A549 (cell line): ENCODE data around the gene GPR142. TPM values are rescaled to one million over a fixed set of nuclear protein-coding genes. Genes with fewer than 3 reads are reported as not detected.

ENCODE experiments used
- ATAC-seq, 2 experiments: fragments of 200-7000 bp in 1 of 2; fragments of >200 bp in 1 of 2; cut with Nextera tagmentation in 1 of 2; cut with Tn5 transposase in 1 of 2; 3 replicates each; pipeline versions ENCODE4 v1.8.0 to v1.9.1; 2018 to 2020; ENCODE audit warnings: mild to moderate bottlenecking in 1 of 2, moderate library complexity in 1 of 2
- CTCF ChIA-PET: fragments of 300-600 bp; sonication (Branson Sonifier 250); formaldehyde crosslinking; extraction: SDS; loops from one replicate; lab custom pipeline; 2021; ENCODE audit warnings: antibody characterized with exemption, inconsistent platforms; lab: Yijun Ruan, JAX
- POLR2A ChIA-PET: fragments of 350-600 bp; formaldehyde crosslinking; extraction: SDS; loops from one replicate; lab custom pipeline; 2021; ENCODE audit warnings: antibody characterized with exemption, inconsistent platforms; lab: Yijun Ruan, JAX
- DNase-seq, 2 experiments: peaks; one replicate each; pipeline versions ENCODE4 v3.0.0 to v3.0.0-alpha.2; 2011 to 2016; ENCODE audit warnings: low read depth in 1 of 2, low spot score in 1 of 2
- FAIRE-seq: peaks from 2 replicates; lab custom pipeline; 2011; peaks lifted over from hg19 to GRCh38; lab: Jason Lieb, UNC
- H3K27ac ChIP-seq, 2 experiments: fragments of >200 bp; sonication (Bioruptor Twin); formaldehyde crosslinking; 3 replicates each; pipeline ENCODE4 v1.5.1; 2016 to 2017
- H3K4me1 ChIP-seq: fragments of >200 bp; sonication (Bioruptor Twin); formaldehyde crosslinking; 3 replicates; pipeline ENCODE4 v1.6.1; 2016
- H3K4me2 ChIP-seq: fragments of >200 bp; sonication (Bioruptor Twin); formaldehyde crosslinking; 3 replicates; pipeline ENCODE4 v1.6.1; 2016
- H3K4me3 ChIP-seq: fragments of >200 bp; sonication (Bioruptor Twin); formaldehyde crosslinking; 3 replicates; pipeline ENCODE4 v1.5.1; 2016
- H3K9me3 ChIP-seq: fragments of >200 bp; sonication (Bioruptor Twin); formaldehyde crosslinking; 3 replicates; pipeline ENCODE4 v1.6.1; 2016
- BHLHE40 ChIP-seq: IDR thresholded peaks from 2 replicates; pipeline ENCODE4 v1.6.1; 2012; ENCODE audit warnings: low read depth, low read length, inconsistent platforms
- CBX8 ChIP-seq: fragments of 200-600 bp; sonication (generic); IDR thresholded peaks from 2 replicates; pipeline ENCODE4 v1.6.1; 2016
- CEBPB ChIP-seq, 2 experiments: fragments of >200 bp in 1 of 2; sonication (Bioruptor Twin) in 1 of 2; formaldehyde crosslinking in 1 of 2; IDR thresholded peaks; 2 replicates each; pipeline ENCODE4 v1.6.1; 2012 to 2016
- FOSB ChIP-seq: fragments of 250-450 bp; sonication (Bioruptor Pico); IDR thresholded peaks from 2 replicates; pipeline ENCODE4 v1.5.0; 2020; ENCODE audit warnings: mild to moderate bottlenecking, moderate library complexity
- FOSL2 ChIP-seq, 2 experiments: fragments of 450-650 bp in 1 of 2; fragments of >200 bp in 1 of 2; sonication (Bioruptor Twin) in 1 of 2; formaldehyde crosslinking; IDR thresholded peaks; 2 replicates each; pipeline versions ENCODE4 v1.5.0 to v1.6.1; 2016 to 2020; ENCODE audit warnings: mild to moderate bottlenecking in 1 of 2, moderate library complexity in 1 of 2
- HEYL ChIP-seq: fragments of 250-450 bp; sonication (Bioruptor Pico); IDR thresholded peaks from 2 replicates; pipeline ENCODE4 v1.8.0; 2021; ENCODE audit warnings: mild to moderate bottlenecking, moderate library complexity
- HOXA7 ChIP-seq: fragments of 250-450 bp; sonication (Bioruptor Pico); IDR thresholded peaks from 2 replicates; pipeline ENCODE4 v1.5.0; 2020; ENCODE audit warnings: mild to moderate bottlenecking, moderate library complexity
- HOXB5 ChIP-seq: fragments of 250-450 bp; sonication (Bioruptor Pico); IDR thresholded peaks from 2 replicates; pipeline ENCODE4 v1.5.0; 2020; ENCODE audit warnings: mild to moderate bottlenecking, moderate library complexity
- KDM1A ChIP-seq: fragments of 200-600 bp; sonication (generic); IDR thresholded peaks from 2 replicates; pipeline ENCODE4 v1.6.1; 2016; ENCODE audit warnings: low read depth, mild to moderate bottlenecking
- MAZ ChIP-seq: fragments of 150-350 bp; IDR thresholded peaks from 2 replicates; pipeline ENCODE4 v1.6.1; 2014; ENCODE audit warnings: antibody characterized with exemption, low read depth, low read length, borderline replicate concordance
- NPAS2 ChIP-seq: fragments of 250-450 bp; sonication (Bioruptor Pico); IDR thresholded peaks from 2 replicates; pipeline ENCODE4 v1.8.0; 2022; ENCODE audit warnings: mild to moderate bottlenecking, moderate library complexity, borderline replicate concordance
- NR3C1 ChIP-seq: fragments of >200 bp; sonication (Bioruptor Twin); formaldehyde crosslinking; IDR thresholded peaks from 3 replicates; pipeline ENCODE4 v1.6.1; 2017
- POLR2AphosphoS2 ChIP-seq: conservative IDR thresholded peaks from 2 replicates; pipeline ENCODE4 v1.6.1; 2012; ENCODE audit warnings: low read length, improper control_type of control experiment, inconsistent platforms
- RNF2 ChIP-seq: fragments of 200-600 bp; sonication (generic); IDR thresholded peaks from 2 replicates; pipeline ENCODE4 v1.6.1; 2016; ENCODE audit warnings: low read depth, mild to moderate bottlenecking, antibody characterized with exemption, moderate library complexity, borderline replicate concordance
- SMC3 ChIP-seq: fragments of >200 bp; sonication (Bioruptor Twin); formaldehyde crosslinking; IDR thresholded peaks from 3 replicates; pipeline ENCODE4 v1.6.1; 2018; ENCODE audit warnings: inconsistent platforms
- ZC3H11A ChIP-seq: fragments of 450-650 bp; IDR thresholded peaks from 2 replicates; pipeline ENCODE4 v1.6.1; 2014; ENCODE audit warnings: antibody characterized with exemption, mild to moderate bottlenecking
- WGBS: methylation state at CpG from one replicate; pipeline ENCODE4 v1.1.6; 2017; ENCODE audit errors: missing lambda C conversion rate; 5-methylcytosine and 5-hydroxymethylcytosine counted together
- polyA plus RNA-seq, 4 experiments: library from polyadenylated mRNA; depleted of rRNA in 3 of 4; stranded (reverse); fragments of >200 nt; fragmentation: RNase III in 1 of 4; extraction: RNeasy Plus Mini Kit Qiagen cat#74134 plus additional on column Dnase treatment in 1 of 4; gene quantifications; 2 replicates in 3 of 4; 3 replicates in 1 of 4; pipeline ENCODE4 v1.2.3, GENCODE V29; 2011 to 2017
- TF ChIP-seq, protein P1 (sequence below): fragments of >200 bp; sonication (Bioruptor Twin); formaldehyde crosslinking; IDR thresholded peaks from 3 replicates; pipeline ENCODE4 v1.5.1; 2016
- TF ChIP-seq, protein P2 (sequence below): fragments of >200 bp; sonication (Bioruptor Twin); formaldehyde crosslinking; IDR thresholded peaks from 3 replicates; pipeline ENCODE4 v1.6.1; 2016
- TF ChIP-seq, protein P3 (sequence below): fragments of 150-350 bp; IDR thresholded peaks from 2 replicates; pipeline ENCODE4 v1.6.1; 2014; ENCODE audit warnings: low read depth, mild to moderate bottlenecking, low read length

Gene GPR142
- polyA plus RNA-seq, 2 of the 4 experiments (the other 2 are of a cell fraction): not detected

- H3K27ac ChIP-seq: no peak overlapping the region
- CTCF ChIA-PET: interaction anchor here (0.8 to 25.8 kb wide), 7 partner anchors 10 to 261 kb away, joined by 3 to 674 read pairs (median 4); partner anchors contain the start of genes BTBD17 and GPR142
- 70% methylated on average over 5 of the region's 5 CpGs for WGBS
- H3K4me2 ChIP-seq: no peak overlapping the region
- TF ChIP-seq CEBPB (IDR thresholded peaks at IDR 0.05): 0 out of 4 replicates have a peak, but pooled peaks of 1 of the 2 experiments have one; percentile 8
- no peak for TF ChIP-seq HOXB5
- TF ChIP-seq, protein P1, sequence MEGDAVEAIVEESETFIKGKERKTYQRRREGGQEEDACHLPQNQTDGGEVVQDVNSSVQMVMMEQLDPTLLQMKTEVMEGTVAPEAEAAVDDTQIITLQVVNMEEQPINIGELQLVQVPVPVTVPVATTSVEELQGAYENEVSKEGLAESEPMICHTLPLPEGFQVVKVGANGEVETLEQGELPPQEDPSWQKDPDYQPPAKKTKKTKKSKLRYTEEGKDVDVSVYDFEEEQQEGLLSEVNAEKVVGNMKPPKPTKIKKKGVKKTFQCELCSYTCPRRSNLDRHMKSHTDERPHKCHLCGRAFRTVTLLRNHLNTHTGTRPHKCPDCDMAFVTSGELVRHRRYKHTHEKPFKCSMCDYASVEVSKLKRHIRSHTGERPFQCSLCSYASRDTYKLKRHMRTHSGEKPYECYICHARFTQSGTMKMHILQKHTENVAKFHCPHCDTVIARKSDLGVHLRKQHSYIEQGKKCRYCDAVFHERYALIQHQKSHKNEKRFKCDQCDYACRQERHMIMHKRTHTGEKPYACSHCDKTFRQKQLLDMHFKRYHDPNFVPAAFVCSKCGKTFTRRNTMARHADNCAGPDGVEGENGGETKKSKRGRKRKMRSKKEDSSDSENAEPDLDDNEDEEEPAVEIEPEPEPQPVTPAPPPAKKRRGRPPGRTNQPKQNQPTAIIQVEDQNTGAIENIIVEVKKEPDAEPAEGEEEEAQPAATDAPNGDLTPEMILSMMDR: no peak
- no peak for TF ChIP-seq CBX8
- no peak for TF ChIP-seq NPAS2 (CRISPR knock-in tag)
- TF ChIP-seq, all 56 proteins: peak for 1
- FAIRE-seq: no peak
- no peaks in the 10 kb centered on the region for H3K9me3 ChIP-seq
- ATAC-seq: no peak
- POLR2A ChIA-PET: no interaction called here
- peaks cover 14% of the 10 kb centered on the region for H3K4me1 ChIP-seq
- DNase-seq: no peak
- no peak overlapping the region for H3K4me3 ChIP-seq
Measured at GRCh38 chr17:74383141-74383540, 15.8 kb downstream of the GPR142 start.

DNA sequence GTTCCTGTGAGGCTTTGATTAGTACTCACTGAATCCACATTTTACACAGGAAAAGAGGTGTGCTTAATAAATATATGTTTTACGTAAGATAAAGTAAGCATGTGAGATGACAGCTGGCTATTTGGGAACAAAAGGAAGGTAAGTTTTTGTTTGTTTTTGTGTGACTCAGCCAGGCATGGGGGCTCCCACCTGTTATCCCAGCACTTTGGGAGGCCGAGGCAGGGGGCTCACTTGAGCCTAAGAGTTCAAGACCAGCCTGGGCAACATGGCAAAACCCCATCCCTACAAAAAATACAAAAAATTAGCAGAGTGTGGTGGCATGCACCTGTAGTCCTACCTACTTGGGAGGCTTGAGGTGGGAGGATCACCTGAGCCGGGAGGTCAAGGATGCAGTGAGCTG lies 17.9 kb downstream of the GPR142 start:
- DNase-seq: no peak
- H3K4me3 ChIP-seq: no peak overlapping the region
- peaks cover 6% of the 10 kb centered on the region for H3K4me1 ChIP-seq
- FAIRE-seq: no peak
- ChIA-PET CTCF (interaction anchor here (0.6 to 2.9 kb wide), 5 partner anchors 10 to 109 kb away, joined by 3 to 13 read pairs (median 7); no protein-coding TSS in a partner anchor), POLR2A (no interaction called here)
- no peak for TF ChIP-seq NPAS2 (CRISPR knock-in tag)
- TF ChIP-seq FOSL2 (IDR thresholded peaks at IDR 0.05): no peak
- no peak for TF ChIP-seq FOSL2 (CRISPR knock-in tag; IDR thresholded peaks at IDR 0.05)
- no peak for TF ChIP-seq BHLHE40
- TF ChIP-seq HEYL (CRISPR knock-in tag): no peak
- TF ChIP-seq POLR2AphosphoS2: no peak
- no peak for TF ChIP-seq MAZ
- TF ChIP-seq ZC3H11A: no peak
- TF ChIP-seq, protein P2, sequence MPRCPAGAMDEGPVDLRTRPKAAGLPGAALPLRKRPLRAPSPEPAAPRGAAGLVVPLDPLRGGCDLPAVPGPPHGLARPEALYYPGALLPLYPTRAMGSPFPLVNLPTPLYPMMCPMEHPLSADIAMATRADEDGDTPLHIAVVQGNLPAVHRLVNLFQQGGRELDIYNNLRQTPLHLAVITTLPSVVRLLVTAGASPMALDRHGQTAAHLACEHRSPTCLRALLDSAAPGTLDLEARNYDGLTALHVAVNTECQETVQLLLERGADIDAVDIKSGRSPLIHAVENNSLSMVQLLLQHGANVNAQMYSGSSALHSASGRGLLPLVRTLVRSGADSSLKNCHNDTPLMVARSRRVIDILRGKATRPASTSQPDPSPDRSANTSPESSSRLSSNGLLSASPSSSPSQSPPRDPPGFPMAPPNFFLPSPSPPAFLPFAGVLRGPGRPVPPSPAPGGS: no peak
- TF ChIP-seq RNF2: no peak
- TF ChIP-seq SMC3: no peak
- no peak for TF ChIP-seq HOXA7 (CRISPR knock-in tag)
- TF ChIP-seq FOSB (CRISPR knock-in tag): no peak
- no peak for TF ChIP-seq KDM1A
- TF ChIP-seq, protein P3, sequence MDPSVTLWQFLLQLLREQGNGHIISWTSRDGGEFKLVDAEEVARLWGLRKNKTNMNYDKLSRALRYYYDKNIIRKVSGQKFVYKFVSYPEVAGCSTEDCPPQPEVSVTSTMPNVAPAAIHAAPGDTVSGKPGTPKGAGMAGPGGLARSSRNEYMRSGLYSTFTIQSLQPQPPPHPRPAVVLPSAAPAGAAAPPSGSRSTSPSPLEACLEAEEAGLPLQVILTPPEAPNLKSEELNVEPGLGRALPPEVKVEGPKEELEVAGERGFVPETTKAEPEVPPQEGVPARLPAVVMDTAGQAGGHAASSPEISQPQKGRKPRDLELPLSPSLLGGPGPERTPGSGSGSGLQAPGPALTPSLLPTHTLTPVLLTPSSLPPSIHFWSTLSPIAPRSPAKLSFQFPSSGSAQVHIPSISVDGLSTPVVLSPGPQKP: no peak
- no peak for TF ChIP-seq NR3C1
- TF ChIP-seq, all 56 proteins: peak for 0
- Histone ChIP-seq H3K27ac (no peak overlapping the region), H3K9me3 (no peaks in the 10 kb centered on the region), H3K4me2 (no peak overlapping the region)
- 67% methylated on average over 3 of the region's 3 CpGs for WGBS
- no peak for ATAC-seq

GRCh38 chr17:74386386-74386785 lies 19.1 kb downstream of the GPR142 start:
- FAIRE-seq: no peak
- DNase-seq: no peak
- no peak overlapping the region for H3K4me3 ChIP-seq
- CTCF ChIA-PET: interaction anchor here (0.7 to 2.9 kb wide), 3 partner anchors 9 to 522 kb away, joined by 3 to 7 read pairs (median 3); no protein-coding TSS in a partner anchor
- ATAC-seq: no peak
- no peaks in the 10 kb centered on the region for H3K4me1 ChIP-seq
- H3K9me3 ChIP-seq: no peaks in the 10 kb centered on the region
- POLR2A ChIA-PET: no interaction called here
- H3K4me2 ChIP-seq: no peak overlapping the region
- 74% methylated on average over 8 of the region's 8 CpGs for WGBS
- H3K27ac ChIP-seq: no peak overlapping the region
- no peak for TF ChIP-seq SMC3
